OCI-LY1 (cell line): ENCODE measurements around the gene PARD3.

ENCODE experiments used
- CTCF ChIP-seq: fragments of 200-600 bp; sonication (generic), shearing (Covaris generic); IDR thresholded peaks from 2 replicates; pipeline ENCODE4 v1.5.1; 2017; ENCODE audit warnings: mild to moderate bottlenecking, antibody characterized with exemption, low read length, moderate library complexity, mixed read lengths
- EZH2 ChIP-seq: fragments of 200-600 bp; sonication (generic), shearing (Covaris generic); IDR thresholded peaks from 2 replicates; pipeline ENCODE4 v1.8.0; 2017; ENCODE audit warnings: borderline replicate concordance, mixed run types, mild to moderate bottlenecking, antibody characterized with exemption, low read length, moderate library complexity, mixed read lengths

GRCh38 chr10:34473174-34474008 is 341.7 kb downstream of the PARD3 start:
- TF ChIP-seq CTCF: no peak
- no peak for TF ChIP-seq EZH2
